Chondrocyte (in vitro differentiated cells): ENCODE measurements around the gene MPPED2. TPM values are rescaled to one million over a fixed set of nuclear protein-coding genes. Genes with fewer than 3 reads are reported as not detected.

Experiments used
- DNase-seq: peaks from one replicate; pipeline ENCODE4 v3.0.0; 2021; ENCODE audit warnings: mixed read lengths, low spot score
- H3K27ac Mint-ChIP-seq: one replicate; pipeline ENCODE4 v1.8.0; 2021; ENCODE audit warnings: mild to moderate bottlenecking, moderate library complexity, mixed read lengths; ENCODE audit not compliant: unreplicated experiment
- H3K27me3 Mint-ChIP-seq: 2 replicates; pipeline ENCODE4 v1.8.0; 2021; ENCODE audit warnings: low read depth, mixed read lengths
- H3K36me3 Mint-ChIP-seq: 2 replicates; pipeline ENCODE4 v1.8.0; 2021; ENCODE audit warnings: low read depth, mixed read lengths
- H3K4me1 Mint-ChIP-seq: 2 replicates; pipeline ENCODE4 v1.8.0; 2021; ENCODE audit warnings: low read depth, mild to moderate bottlenecking, mixed read lengths
- H3K4me3 Mint-ChIP-seq: one replicate; pipeline ENCODE4 v1.8.0; 2021; ENCODE audit warnings: mild to moderate bottlenecking, moderate library complexity, mixed read lengths; ENCODE audit not compliant: unreplicated experiment
- H3K9me3 Mint-ChIP-seq: 2 replicates; pipeline ENCODE4 v1.8.0; 2021; ENCODE audit warnings: low read depth, mixed read lengths
- total RNA-seq: library from RNA; stranded (reverse); gene quantifications from 3 replicates; pipeline ENCODE4 v1.2.1, GENCODE V29; 2021
- TF ChIP-seq, protein P1 (sequence below): fragments of 200-600 bp; sonication (generic); IDR thresholded peaks from 2 replicates; pipeline ENCODE4 v1.5.0; 2021; ENCODE audit warnings: antibody characterized with exemption, mild to moderate bottlenecking, moderate library complexity

MPPED2 gene
- total RNA-seq, 1 donor from 2014 or later: not detected

DNA sequence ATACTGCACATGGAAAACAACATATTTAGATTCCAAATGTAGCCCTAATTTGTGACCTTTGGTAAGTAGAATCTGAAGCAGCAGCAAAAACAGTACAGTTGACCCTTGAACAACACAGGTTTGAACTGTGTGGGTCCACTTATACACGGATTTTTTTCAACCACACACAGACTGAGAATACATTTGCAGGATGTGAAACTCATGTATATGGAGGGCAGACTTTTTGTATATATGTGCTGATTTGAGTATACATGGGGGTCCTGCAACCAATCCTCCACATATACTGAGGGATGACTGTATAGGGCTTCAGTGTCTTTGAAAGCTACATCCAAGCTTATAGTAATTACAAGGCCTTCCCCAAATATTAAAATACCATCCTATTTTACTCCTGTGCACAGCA is 120.5 kb downstream of the MPPED2 start:
- peaks cover 9% of the 10 kb centered on the region for H3K4me1 Mint-ChIP-seq
- no peak for DNase-seq
- TF ChIP-seq, protein P1, sequence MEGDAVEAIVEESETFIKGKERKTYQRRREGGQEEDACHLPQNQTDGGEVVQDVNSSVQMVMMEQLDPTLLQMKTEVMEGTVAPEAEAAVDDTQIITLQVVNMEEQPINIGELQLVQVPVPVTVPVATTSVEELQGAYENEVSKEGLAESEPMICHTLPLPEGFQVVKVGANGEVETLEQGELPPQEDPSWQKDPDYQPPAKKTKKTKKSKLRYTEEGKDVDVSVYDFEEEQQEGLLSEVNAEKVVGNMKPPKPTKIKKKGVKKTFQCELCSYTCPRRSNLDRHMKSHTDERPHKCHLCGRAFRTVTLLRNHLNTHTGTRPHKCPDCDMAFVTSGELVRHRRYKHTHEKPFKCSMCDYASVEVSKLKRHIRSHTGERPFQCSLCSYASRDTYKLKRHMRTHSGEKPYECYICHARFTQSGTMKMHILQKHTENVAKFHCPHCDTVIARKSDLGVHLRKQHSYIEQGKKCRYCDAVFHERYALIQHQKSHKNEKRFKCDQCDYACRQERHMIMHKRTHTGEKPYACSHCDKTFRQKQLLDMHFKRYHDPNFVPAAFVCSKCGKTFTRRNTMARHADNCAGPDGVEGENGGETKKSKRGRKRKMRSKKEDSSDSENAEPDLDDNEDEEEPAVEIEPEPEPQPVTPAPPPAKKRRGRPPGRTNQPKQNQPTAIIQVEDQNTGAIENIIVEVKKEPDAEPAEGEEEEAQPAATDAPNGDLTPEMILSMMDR: no peak
- no peak overlapping the region for H3K27ac Mint-ChIP-seq
- no peak overlapping the region for H3K4me3 Mint-ChIP-seq
- H3K36me3 Mint-ChIP-seq: no peaks in the 10 kb centered on the region
- H3K27me3 Mint-ChIP-seq: peaks cover under 1% of the 10 kb centered on the region
- no peaks in the 10 kb centered on the region for H3K9me3 Mint-ChIP-seq

DNA sequence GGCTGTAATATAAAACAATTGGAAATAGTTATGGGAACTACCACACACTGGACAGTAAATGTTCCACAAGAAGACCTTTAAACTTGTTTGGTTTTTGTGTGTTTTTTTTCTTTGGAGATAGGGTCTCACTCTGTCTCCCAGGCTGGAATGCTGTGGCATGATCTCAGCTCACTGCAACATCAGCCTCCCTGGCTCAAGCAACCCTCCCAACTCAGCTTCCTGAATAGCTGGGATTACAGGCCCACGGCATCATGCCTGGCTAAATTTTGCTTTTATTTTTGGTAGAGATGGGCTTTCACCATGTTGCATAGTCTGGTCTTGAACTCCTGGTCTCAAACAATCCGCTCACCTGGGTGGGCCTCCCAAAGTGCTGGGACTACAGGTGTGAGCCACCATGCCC is 121.0 kb downstream of the MPPED2 start:
- DNase-seq: no peak
- H3K4me1 Mint-ChIP-seq: peaks cover 9% of the 10 kb centered on the region

DNA sequence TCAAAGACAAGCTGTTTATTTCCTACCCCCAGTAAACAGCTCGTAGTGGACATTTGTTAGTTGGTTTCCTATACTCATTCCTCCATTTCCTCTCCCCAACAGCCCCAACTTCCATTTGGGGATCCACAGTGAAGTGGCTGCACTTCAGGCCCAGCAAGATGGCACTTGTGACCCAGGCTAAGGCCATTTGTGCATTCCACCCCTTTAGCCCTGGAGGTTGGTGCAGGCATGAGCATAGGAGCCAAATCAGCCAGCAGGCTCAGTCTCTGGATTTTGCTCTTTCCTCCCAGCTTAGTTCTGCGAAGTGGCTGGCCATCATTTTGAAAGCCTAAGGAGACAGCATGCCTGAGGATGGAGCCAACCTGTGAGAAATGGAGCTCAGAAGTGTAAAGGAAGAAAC is 122.9 kb downstream of the MPPED2 start:
- no peak for DNase-seq
- H3K4me1 Mint-ChIP-seq: peaks cover under 1% of the 10 kb centered on the region
- TF ChIP-seq, protein P1: no peak
- H3K27me3 Mint-ChIP-seq: peaks cover 1% of the 10 kb centered on the region
- H3K27ac Mint-ChIP-seq: no peak overlapping the region
- H3K4me3 Mint-ChIP-seq: no peak overlapping the region
- no peaks in the 10 kb centered on the region for H3K36me3 Mint-ChIP-seq
- H3K9me3 Mint-ChIP-seq: no peaks in the 10 kb centered on the region

More for the DNA sequence above, 121.0 kb downstream of the MPPED2 start:
- H3K27ac Mint-ChIP-seq: no peak overlapping the region
- H3K36me3 Mint-ChIP-seq: no peaks in the 10 kb centered on the region
- TF ChIP-seq, protein P1: no peak
- H3K27me3 Mint-ChIP-seq: no peaks in the 10 kb centered on the region
- no peak overlapping the region for H3K4me3 Mint-ChIP-seq
- H3K9me3 Mint-ChIP-seq: no peaks in the 10 kb centered on the region

DNA sequence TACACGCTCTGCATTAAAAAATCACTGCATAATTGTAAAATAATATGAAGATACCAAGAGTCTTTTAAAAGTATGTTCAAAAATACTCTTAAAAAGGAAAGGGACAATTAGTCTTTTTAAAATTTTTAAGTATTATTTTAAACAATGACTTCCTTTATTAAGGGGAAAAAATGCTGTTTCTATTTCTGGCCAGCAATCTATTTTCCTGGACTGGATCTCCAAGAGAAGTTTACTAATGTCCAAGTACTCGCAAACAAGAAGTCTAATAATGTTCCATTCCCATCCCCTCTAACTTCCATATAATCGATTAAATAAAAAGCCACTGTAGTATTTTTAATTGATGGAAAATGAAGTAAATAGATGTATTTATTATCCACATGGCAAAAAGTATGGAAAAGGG is 123.7 kb downstream of the MPPED2 start:
- Mint-ChIP-seq H3K27ac (no peak overlapping the region), H3K36me3 (no peaks in the 10 kb centered on the region), H3K27me3 (peaks cover 2% of the 10 kb centered on the region), H3K4me1 (no peaks in the 10 kb centered on the region), H3K4me3 (no peak overlapping the region), H3K9me3 (no peaks in the 10 kb centered on the region)
- no peak for DNase-seq
- TF ChIP-seq, protein P1: no peak

DNA sequence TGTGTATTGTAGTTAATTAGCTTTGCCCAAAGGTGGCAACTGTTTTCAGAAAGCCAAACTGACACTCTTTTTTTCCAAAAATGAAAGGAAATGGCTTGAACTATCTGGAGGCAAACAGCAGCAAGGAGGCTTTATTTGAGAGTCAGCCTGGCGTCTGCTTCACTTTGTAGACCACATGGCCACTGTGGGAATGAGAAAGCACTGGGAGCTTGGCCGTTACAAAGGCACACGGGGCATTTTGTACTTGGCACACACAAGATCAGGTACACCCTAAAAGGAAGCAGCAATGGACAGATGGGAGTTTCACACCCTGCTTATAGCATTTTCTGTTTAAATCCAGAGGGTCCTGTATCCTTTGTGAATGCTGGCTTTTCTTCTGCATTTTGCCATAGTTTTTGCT is 126.3 kb downstream of the MPPED2 start:
- Mint-ChIP-seq H3K27me3 (peaks cover 14% of the 10 kb centered on the region), H3K27ac (no peak overlapping the region), H3K9me3 (no peaks in the 10 kb centered on the region), H3K4me3 (no peak overlapping the region), H3K36me3 (no peaks in the 10 kb centered on the region), H3K4me1 (no peaks in the 10 kb centered on the region)
- TF ChIP-seq, protein P1: no peak
- DNase-seq: no peak
